ENCODE data around the gene CLTA.

DNA sequence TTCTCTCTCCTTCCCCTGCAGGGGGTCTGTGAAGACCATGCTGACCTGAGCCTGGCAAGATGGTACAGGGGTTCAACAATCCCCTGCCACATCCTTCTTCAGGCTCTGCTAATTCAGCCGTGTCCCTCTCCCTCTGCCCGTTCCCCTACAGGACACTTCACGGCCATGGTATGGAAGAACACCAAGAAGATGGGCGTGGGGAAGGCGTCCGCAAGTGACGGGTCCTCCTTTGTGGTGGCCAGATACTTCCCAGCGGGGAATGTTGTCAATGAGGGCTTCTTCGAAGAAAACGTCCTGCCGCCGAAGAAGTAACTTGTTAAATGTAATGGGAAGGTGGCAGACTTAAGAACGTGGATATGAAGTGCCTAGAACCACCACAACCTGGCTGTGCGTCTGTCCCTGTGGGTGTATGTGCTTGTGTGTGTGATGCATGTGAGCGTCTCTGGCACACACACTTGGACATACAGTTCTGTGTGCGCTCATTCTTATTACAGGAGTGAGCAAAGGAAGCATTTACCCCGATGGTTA, 28.4 kb upstream of the CLTA start:
- no peak for TF ChIP-seq EZH2 (IDR thresholded peaks at IDR 0.05; ENCODE audit: borderline replicate concordance, low read length)
- TF ChIP-seq, protein P1, sequence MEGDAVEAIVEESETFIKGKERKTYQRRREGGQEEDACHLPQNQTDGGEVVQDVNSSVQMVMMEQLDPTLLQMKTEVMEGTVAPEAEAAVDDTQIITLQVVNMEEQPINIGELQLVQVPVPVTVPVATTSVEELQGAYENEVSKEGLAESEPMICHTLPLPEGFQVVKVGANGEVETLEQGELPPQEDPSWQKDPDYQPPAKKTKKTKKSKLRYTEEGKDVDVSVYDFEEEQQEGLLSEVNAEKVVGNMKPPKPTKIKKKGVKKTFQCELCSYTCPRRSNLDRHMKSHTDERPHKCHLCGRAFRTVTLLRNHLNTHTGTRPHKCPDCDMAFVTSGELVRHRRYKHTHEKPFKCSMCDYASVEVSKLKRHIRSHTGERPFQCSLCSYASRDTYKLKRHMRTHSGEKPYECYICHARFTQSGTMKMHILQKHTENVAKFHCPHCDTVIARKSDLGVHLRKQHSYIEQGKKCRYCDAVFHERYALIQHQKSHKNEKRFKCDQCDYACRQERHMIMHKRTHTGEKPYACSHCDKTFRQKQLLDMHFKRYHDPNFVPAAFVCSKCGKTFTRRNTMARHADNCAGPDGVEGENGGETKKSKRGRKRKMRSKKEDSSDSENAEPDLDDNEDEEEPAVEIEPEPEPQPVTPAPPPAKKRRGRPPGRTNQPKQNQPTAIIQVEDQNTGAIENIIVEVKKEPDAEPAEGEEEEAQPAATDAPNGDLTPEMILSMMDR (IDR thresholded peaks at IDR 0.05; ENCODE audit: low read length) = no peak

All from OCI-LY1 (cell line).